ENCODE data around the gene OPRL1.

The OPRL1 gene

DNA sequence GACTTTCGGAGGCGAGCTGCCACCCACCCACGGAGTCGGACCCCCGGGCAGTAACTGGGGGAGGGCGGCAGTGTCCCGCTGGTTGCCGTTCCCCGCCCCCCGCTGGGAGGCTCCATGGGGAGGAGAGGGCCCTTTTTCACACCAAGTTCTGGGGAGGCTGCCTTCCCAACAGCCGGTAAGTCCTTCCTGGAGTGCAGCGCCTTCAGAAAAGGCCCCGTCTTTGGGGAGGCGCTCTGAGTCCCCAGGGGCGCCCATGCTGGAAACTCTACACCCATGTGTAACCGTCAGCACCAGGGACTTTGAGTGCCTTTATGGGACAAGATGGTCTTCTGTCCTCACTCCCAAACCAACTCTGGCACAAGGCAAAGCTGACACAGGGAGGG is 30.0 kb upstream of the OPRL1 start (continued):
- TF ChIP-seq, protein P1, sequence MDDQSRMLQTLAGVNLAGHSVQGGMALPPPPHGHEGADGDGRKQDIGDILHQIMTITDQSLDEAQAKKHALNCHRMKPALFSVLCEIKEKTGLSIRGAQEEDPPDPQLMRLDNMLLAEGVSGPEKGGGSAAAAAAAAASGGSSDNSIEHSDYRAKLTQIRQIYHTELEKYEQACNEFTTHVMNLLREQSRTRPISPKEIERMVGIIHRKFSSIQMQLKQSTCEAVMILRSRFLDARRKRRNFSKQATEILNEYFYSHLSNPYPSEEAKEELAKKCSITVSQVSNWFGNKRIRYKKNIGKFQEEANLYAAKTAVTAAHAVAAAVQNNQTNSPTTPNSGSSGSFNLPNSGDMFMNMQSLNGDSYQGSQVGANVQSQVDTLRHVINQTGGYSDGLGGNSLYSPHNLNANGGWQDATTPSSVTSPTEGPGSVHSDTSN (CRISPR knock-in tag; IDR thresholded peaks at IDR 0.05) = no peak
- TF ChIP-seq, protein P2, sequence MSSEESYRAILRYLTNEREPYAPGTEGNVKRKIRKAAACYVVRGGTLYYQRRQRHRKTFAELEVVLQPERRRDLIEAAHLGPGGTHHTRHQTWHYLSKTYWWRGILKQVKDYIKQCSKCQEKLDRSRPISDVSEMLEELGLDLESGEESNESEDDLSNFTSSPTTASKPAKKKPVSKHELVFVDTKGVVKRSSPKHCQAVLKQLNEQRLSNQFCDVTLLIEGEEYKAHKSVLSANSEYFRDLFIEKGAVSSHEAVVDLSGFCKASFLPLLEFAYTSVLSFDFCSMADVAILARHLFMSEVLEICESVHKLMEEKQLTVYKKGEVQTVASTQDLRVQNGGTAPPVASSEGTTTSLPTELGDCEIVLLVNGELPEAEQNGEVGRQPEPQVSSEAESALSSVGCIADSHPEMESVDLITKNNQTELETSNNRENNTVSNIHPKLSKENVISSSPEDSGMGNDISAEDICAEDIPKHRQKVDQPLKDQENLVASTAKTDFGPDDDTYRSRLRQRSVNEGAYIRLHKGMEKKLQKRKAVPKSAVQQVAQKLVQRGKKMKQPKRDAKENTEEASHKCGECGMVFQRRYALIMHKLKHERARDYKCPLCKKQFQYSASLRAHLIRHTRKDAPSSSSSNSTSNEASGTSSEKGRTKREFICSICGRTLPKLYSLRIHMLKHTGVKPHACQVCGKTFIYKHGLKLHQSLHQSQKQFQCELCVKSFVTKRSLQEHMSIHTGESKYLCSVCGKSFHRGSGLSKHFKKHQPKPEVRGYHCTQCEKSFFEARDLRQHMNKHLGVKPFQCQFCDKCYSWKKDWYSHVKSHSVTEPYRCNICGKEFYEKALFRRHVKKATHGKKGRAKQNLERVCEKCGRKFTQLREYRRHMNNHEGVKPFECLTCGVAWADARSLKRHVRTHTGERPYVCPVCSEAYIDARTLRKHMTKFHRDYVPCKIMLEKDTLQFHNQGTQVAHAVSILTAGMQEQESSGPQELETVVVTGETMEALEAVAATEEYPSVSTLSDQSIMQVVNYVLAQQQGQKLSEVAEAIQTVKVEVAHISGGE (tag by site-specific recombination; conservative IDR thresholded peaks at IDR 0.05; ENCODE audit: low read depth) = no peak
- no peak for TF ChIP-seq ZNF76 (tag by site-specific recombination; IDR thresholded peaks at IDR 0.05; ENCODE audit: borderline replicate concordance, low read depth)
- no peak for TF ChIP-seq ZNF549 (tag by site-specific recombination; IDR thresholded peaks at IDR 0.05)
- TF ChIP-seq ZNF747 (tag by site-specific recombination; IDR thresholded peaks at IDR 0.05) = no peak
- peak; percentile 99 for TF ChIP-seq ZIC2 (tag by site-specific recombination; IDR thresholded peaks at IDR 0.05)
- no peak for TF ChIP-seq ZNF366 (tag by site-specific recombination; conservative IDR thresholded peaks at IDR 0.05)
- TF ChIP-seq, protein P3, sequence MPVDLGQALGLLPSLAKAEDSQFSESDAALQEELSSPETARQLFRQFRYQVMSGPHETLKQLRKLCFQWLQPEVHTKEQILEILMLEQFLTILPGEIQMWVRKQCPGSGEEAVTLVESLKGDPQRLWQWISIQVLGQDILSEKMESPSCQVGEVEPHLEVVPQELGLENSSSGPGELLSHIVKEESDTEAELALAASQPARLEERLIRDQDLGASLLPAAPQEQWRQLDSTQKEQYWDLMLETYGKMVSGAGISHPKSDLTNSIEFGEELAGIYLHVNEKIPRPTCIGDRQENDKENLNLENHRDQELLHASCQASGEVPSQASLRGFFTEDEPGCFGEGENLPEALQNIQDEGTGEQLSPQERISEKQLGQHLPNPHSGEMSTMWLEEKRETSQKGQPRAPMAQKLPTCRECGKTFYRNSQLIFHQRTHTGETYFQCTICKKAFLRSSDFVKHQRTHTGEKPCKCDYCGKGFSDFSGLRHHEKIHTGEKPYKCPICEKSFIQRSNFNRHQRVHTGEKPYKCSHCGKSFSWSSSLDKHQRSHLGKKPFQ (tag by site-specific recombination; IDR thresholded peaks at IDR 0.05) = no peak
- TF ChIP-seq ZNF561 (tag by site-specific recombination; IDR thresholded peaks at IDR 0.05; ENCODE audit: borderline replicate concordance) = peak; percentile 62
- TF ChIP-seq ZFP41 (tag by site-specific recombination; IDR thresholded peaks at IDR 0.05; ENCODE audit: borderline replicate concordance) = no peak
- TF ChIP-seq ZNF114 (tag by site-specific recombination; IDR thresholded peaks at IDR 0.05) = no peak
- TF ChIP-seq, protein P4, sequence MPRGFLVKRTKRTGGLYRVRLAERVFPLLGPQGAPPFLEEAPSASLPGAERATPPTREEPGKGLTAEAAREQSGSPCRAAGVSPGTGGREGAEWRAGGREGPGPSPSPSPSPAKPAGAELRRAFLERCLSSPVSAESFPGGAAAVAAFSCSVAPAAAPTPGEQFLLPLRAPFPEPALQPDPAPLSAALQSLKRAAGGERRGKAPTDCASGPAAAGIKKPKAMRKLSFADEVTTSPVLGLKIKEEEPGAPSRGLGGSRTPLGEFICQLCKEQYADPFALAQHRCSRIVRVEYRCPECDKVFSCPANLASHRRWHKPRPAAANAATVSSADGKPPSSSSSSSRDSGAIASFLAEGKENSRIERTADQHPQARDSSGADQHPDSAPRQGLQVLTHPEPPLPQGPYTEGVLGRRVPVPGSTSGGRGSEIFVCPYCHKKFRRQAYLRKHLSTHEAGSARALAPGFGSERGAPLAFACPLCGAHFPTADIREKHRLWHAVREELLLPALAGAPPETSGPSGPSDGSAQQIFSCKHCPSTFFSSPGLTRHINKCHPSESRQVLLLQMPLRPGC (tag by site-specific recombination; IDR thresholded peaks at IDR 0.05) = no peak
- peak; percentile 99 for TF ChIP-seq ZNF423 (tag by site-specific recombination; IDR thresholded peaks at IDR 0.05)
- no peak for TF ChIP-seq ZNF155 (tag by site-specific recombination; IDR thresholded peaks at IDR 0.05)
- no peak for TF ChIP-seq ZNF16 (tag by site-specific recombination; IDR thresholded peaks at IDR 0.05; ENCODE audit: low read depth)
- no peak for TF ChIP-seq GLI4 (tag by site-specific recombination; IDR thresholded peaks at IDR 0.05)
- TF ChIP-seq, protein P5, sequence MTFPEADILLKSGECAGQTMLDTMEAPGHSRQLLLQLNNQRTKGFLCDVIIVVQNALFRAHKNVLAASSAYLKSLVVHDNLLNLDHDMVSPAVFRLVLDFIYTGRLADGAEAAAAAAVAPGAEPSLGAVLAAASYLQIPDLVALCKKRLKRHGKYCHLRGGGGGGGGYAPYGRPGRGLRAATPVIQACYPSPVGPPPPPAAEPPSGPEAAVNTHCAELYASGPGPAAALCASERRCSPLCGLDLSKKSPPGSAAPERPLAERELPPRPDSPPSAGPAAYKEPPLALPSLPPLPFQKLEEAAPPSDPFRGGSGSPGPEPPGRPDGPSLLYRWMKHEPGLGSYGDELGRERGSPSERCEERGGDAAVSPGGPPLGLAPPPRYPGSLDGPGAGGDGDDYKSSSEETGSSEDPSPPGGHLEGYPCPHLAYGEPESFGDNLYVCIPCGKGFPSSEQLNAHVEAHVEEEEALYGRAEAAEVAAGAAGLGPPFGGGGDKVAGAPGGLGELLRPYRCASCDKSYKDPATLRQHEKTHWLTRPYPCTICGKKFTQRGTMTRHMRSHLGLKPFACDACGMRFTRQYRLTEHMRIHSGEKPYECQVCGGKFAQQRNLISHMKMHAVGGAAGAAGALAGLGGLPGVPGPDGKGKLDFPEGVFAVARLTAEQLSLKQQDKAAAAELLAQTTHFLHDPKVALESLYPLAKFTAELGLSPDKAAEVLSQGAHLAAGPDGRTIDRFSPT (tag by site-specific recombination; IDR thresholded peaks at IDR 0.05) = peak; percentile 60
- peak; percentile 84 for TF ChIP-seq SP7 (tag by site-specific recombination; IDR thresholded peaks at IDR 0.05)
- TF ChIP-seq GLIS1 (tag by site-specific recombination; IDR thresholded peaks at IDR 0.05) = peak; percentile 100
- no peak for TF ChIP-seq RBAK (tag by site-specific recombination; IDR thresholded peaks at IDR 0.05)
- TF ChIP-seq, protein P6, sequence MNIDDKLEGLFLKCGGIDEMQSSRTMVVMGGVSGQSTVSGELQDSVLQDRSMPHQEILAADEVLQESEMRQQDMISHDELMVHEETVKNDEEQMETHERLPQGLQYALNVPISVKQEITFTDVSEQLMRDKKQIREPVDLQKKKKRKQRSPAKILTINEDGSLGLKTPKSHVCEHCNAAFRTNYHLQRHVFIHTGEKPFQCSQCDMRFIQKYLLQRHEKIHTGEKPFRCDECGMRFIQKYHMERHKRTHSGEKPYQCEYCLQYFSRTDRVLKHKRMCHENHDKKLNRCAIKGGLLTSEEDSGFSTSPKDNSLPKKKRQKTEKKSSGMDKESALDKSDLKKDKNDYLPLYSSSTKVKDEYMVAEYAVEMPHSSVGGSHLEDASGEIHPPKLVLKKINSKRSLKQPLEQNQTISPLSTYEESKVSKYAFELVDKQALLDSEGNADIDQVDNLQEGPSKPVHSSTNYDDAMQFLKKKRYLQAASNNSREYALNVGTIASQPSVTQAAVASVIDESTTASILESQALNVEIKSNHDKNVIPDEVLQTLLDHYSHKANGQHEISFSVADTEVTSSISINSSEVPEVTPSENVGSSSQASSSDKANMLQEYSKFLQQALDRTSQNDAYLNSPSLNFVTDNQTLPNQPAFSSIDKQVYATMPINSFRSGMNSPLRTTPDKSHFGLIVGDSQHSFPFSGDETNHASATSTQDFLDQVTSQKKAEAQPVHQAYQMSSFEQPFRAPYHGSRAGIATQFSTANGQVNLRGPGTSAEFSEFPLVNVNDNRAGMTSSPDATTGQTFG (tag by site-specific recombination; IDR thresholded peaks at IDR 0.05; ENCODE audit: borderline replicate concordance) = no peak
- no peak for TF ChIP-seq ZFP37 (tag by site-specific recombination; IDR thresholded peaks at IDR 0.05)
- no peak for TF ChIP-seq HOXD13 (CRISPR knock-in tag; IDR thresholded peaks at IDR 0.05; ENCODE audit: borderline replicate concordance)
- peak; percentile 84 for TF ChIP-seq WT1 (tag by site-specific recombination; IDR thresholded peaks at IDR 0.05)
- TF ChIP-seq SP3 (tag by site-specific recombination; IDR thresholded peaks at IDR 0.05) = peak; percentile 52; the same call in 1 of the 2 replicates
- no peak for TF ChIP-seq ZNF19 (tag by site-specific recombination; IDR thresholded peaks at IDR 0.05; ENCODE audit: low read depth)
- TF ChIP-seq SCRT1 (tag by site-specific recombination; IDR thresholded peaks at IDR 0.05; ENCODE audit: borderline replicate concordance) = no peak
- peak; percentile 90 for TF ChIP-seq ZFHX2 (tag by site-specific recombination; conservative IDR thresholded peaks at IDR 0.05)

Data from HEK293 (cell line).